Activated naive CD8-positive, alpha-beta T cell treated with anti-CD3 and anti-CD28 coated beads, Interleukin-2, amount 10 ng/mL, durations not matched to agents 7 days and 5 days (primary cell): Measurements from ENCODE around the gene GNAO1. TPM values are rescaled to one million over a fixed set of nuclear protein-coding genes. Genes with fewer than 3 reads are reported as not detected.

Experiments used
- ATAC-seq: fragments of 150-1000 bp; cut with Tn5 transposase; one replicate; pipeline ENCODE4 v1.10.0; 2021; ENCODE audit warnings: low read depth, moderate library complexity
- POLR2A ChIA-PET: fragments of 350-600 bp; sonication (Branson Sonifier 250); formaldehyde crosslinking; loops from one replicate; lab custom pipeline; 2021; ENCODE audit warnings: antibody characterized with exemption; lab: Charles Lee
- DNase-seq: peaks from one replicate; pipeline ENCODE4 v3.0.0; 2021
- H3K27ac Mint-ChIP-seq: one replicate; pipeline ENCODE4 v1.8.0; 2022; ENCODE audit warnings: mild to moderate bottlenecking, mixed read lengths
- H3K27me3 Mint-ChIP-seq: one replicate; pipeline ENCODE4 v1.8.0; 2022; ENCODE audit warnings: mild to moderate bottlenecking, moderate library complexity, mixed read lengths
- H3K36me3 Mint-ChIP-seq: one replicate; pipeline ENCODE4 v1.8.0; 2021; ENCODE audit warnings: mild to moderate bottlenecking, mixed read lengths
- H3K4me1 Mint-ChIP-seq: one replicate; pipeline ENCODE4 v1.8.0; 2021; ENCODE audit warnings: mixed read lengths
- H3K4me3 Mint-ChIP-seq: one replicate; pipeline ENCODE4 v1.8.0; 2022; ENCODE audit warnings: mild to moderate bottlenecking, moderate library complexity, mixed read lengths
- H3K9me3 Mint-ChIP-seq: one replicate; pipeline ENCODE4 v1.8.0; 2021; ENCODE audit warnings: mixed read lengths
- total RNA-seq, 2 experiments: library from RNA; stranded (reverse); gene quantifications; one replicate each; pipeline ENCODE4 v1.2.3, GENCODE V29; 2021

GNAO1 gene
- total RNA-seq, 2 experiments from 2014 or later: 5.7 to 6.7 TPM

DNA sequence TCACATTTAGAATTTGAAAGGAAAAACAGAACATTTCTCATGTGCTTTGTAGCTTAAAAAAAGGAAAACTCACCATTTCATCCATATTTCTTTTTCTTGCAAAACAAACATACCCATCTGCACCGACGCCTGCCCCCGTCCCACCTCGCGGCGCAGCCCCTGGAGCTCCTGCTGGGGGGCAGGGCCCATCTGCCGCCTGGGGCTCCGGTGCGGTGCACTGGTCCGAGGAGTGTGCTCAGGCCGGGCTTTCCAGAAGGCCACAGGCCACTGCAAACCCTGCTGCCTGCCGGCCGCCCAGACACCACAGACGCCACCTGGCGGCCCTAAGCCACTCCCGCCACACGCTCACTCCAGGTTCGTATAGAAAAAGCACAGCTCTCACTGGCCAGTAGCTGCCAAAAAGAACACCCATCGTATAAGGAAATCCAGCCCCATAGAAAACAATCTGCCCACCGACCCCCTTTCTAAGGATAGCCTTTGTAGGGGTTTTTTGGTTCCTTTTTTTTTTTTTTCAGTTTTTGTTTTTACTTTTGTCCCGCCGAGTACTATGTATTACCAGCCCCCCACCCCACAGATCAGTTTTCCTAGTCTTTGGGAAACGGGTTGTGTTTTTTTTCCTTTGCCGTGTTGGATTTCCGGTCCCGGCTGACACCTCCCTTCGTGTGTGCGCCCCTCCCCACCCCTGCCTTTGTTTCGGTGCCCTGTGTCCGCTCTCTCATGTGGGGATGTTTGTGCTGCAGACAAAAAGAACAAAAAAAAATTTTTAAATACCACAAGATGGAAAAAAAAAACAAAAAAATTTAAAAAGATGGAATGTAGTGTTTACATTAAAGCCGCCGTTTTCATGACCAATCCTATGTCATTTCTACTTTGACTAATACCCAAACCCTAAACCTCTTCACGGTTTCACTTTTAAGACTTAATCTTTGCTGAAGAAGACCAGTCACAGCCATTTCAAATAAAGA is 165.3 kb downstream of the GNAO1 start:
- POLR2A ChIA-PET: interaction anchor here (0.6 kb wide), 1 partner anchor 319 kb away, joined by 3 read pairs; no protein-coding TSS in a partner anchor
- peak overlapping the region; percentile 84 for H3K4me3 Mint-ChIP-seq
- peak; percentile 76 for DNase-seq
- H3K9me3 Mint-ChIP-seq: no peaks in the 10 kb centered on the region
- peak; percentile 81 for ATAC-seq
- H3K4me1 Mint-ChIP-seq: peaks cover 29% of the 10 kb centered on the region
- H3K36me3 Mint-ChIP-seq: no peaks in the 10 kb centered on the region
- H3K27ac Mint-ChIP-seq: peak overlapping the region; percentile 93
- no peaks in the 10 kb centered on the region for H3K27me3 Mint-ChIP-seq

DNA sequence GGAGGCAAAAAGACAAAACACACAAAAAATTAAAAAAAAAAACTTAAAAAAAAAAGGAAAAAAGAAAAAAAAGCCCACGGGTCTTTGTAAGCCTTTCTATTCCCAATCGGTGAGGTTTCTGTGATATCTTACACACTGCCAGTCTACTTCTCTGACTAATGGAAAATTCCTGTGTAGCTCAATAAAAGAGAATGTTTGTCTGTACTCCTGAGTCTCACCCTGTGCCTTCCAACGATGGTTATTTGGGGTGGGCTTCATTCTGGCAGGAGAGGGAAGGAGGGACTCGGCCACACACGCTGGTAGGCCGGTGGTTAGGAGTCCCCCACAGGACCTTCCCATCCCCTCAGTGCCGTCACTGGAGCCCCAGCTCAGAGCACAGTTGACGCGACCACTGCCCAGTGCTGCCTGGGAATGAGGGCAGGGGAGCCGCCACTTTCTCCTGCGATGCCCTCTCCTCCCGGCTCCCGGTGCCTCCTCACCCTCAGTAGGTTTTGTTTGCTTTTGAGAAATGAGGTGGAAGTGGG is 166.0 kb downstream of the GNAO1 start:
- Mint-ChIP-seq H3K4me1 (peaks cover 29% of the 10 kb centered on the region), H3K36me3 (peaks cover 5% of the 10 kb centered on the region), H3K9me3 (no peaks in the 10 kb centered on the region), H3K27me3 (no peaks in the 10 kb centered on the region), H3K27ac (peak overlapping the region; percentile 93), H3K4me3 (peak overlapping the region; percentile 84)
- POLR2A ChIA-PET: no interaction called here
- ATAC-seq (no peak), DNase-seq (peak; percentile 25)

DNA sequence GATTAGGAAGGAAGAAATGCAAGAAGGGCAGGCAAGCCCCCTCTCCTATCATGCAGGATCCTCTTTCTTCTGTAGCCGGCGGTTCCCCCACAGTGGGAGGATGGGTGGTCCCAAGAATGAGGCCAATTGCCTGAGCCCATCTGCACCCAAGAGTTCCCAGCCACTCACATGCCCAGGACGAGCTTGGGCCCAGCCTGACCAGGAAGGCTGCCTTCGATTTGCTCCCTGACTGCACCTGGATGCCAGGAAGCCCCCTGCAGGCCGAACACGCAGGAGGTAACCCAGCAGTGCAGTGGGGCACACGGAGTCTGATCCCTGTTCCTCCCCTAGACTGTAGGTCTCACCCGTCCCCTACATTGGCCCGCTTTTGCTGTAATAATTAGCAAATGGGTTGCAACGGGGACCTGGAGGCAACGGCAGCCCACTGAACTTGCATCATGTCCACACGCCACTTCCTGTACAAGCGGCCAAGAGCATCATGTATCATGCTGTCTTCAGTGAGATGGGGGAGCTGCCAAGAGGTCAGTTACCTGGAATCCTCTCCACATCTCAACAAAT is 166.6 kb downstream of the GNAO1 start:
- POLR2A ChIA-PET: no interaction called here
- ATAC-seq: no peak
- peak; percentile 31 for DNase-seq
- Mint-ChIP-seq H3K9me3 (no peaks in the 10 kb centered on the region), H3K4me1 (peaks cover 29% of the 10 kb centered on the region), H3K36me3 (peaks cover 6% of the 10 kb centered on the region), H3K27ac (peak overlapping the region; percentile 93), H3K27me3 (no peaks in the 10 kb centered on the region), H3K4me3 (peak overlapping the region; percentile 24)

DNA sequence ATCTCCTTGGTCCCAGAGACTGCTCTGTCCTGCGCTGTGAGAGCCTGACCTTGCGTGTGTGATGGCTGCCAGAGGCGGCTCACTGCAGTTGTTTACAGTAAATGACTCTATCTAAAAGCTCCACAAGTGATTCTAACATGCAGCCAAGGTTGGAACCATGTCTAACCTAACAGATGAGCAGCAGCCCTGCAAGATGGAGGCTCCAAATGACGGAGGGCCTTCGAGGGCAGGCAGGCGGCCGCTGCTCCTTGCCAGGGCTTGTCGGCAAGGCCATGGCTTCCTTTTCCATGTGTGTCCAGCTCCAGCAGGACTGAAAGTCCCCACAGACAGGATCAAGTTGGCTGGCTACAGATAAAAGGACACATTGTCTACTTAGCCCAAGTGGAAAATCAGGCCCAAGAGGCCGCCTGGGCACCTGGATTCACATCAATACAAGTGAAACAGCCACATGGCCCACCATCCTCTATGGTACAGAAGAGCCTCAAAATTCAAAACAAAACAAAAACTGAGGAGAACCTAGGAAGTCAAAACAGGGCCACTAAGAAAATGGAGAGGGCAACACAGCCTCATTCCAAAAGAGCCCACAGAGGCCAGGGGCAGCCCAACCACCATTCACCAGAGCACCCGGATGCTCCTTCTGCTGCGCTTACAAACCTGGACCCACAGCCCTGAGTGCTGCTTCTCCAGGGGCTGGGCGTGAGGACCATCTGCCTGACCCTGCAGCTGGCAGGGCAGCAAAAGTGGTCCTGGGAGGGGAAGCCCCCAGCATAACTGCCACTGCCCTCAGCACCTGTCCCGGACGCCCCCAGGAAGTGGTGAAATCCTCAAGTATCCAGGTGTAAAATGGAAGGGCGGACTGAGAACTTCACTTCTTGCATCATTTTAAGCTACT is 169.1 kb downstream of the GNAO1 start:
- peaks cover 6% of the 10 kb centered on the region for H3K36me3 Mint-ChIP-seq
- ATAC-seq: no peak
- no peak overlapping the region for H3K4me3 Mint-ChIP-seq
- H3K27ac Mint-ChIP-seq: no peak overlapping the region
- peaks cover 25% of the 10 kb centered on the region for H3K4me1 Mint-ChIP-seq
- POLR2A ChIA-PET: interaction anchor here (0.6 to 1.5 kb wide), 2 partner anchors 11 to 139 kb away, joined by 3 read pairs; no protein-coding TSS in a partner anchor
- H3K9me3 Mint-ChIP-seq: no peaks in the 10 kb centered on the region
- no peaks in the 10 kb centered on the region for H3K27me3 Mint-ChIP-seq
- DNase-seq: no peak

DNA sequence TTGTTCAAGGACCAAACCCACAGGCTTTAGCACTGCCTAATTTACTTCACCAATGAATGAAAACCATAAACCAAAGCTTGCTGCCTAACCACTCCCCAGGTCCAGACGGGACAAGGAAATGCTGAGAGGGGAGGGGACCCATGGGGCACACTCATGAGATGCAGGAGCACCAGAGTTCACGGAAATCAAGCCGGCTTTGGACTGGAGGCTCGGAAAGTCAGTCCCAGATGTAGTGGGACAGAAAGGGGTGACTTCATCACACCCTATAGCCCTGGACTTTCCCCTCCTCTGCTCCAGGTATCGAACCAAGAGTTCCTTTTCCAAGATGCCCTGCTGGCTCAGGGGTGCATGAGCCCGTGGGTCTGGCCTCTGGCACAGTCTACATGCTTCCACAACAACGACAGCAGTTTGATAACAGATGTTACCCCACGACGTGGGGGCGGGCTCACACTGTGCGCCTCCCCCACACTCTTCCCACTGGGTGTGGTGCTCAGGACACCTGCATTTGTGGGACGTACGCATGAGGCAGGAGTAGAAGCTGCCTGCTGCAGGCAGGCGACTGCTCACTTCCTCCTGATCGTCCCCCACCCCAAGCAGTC is 170.9 kb downstream of the GNAO1 start:
- H3K4me3 Mint-ChIP-seq: no peak overlapping the region
- POLR2A ChIA-PET: no interaction called here

DNA sequence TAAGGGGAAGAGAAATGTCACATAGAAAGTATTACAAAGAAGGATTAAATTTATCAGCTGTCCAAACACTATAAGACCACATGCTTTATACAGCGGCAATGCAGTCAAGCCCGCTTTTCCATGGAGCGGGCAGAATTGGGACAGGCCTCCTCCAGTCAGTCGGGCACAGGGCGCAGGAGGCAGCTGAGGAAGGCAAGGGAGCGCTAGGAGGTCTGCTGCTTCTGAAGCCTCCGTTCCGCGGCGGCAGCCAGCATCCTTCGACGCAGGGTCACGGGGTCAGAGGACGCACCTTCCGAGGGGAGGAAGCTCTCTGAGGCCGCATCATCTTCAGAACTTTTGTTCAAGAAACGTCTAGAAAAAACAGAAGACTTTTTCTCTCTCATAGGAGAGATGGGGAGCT is 171.4 kb downstream of the GNAO1 start:
- POLR2A ChIA-PET: interaction anchor here (0.7 kb wide), 1 partner anchor 19 kb away, joined by 4 read pairs; no protein-coding TSS in a partner anchor
- ATAC-seq: no peak
- Mint-ChIP-seq H3K36me3 (peaks cover 10% of the 10 kb centered on the region), H3K9me3 (no peaks in the 10 kb centered on the region), H3K27me3 (no peaks in the 10 kb centered on the region), H3K27ac (no peak overlapping the region), H3K4me3 (no peak overlapping the region), H3K4me1 (peaks cover 15% of the 10 kb centered on the region)
- DNase-seq: no peak

More for the DNA sequence above, 170.9 kb downstream of the GNAO1 start:
- Mint-ChIP-seq H3K36me3 (peaks cover 8% of the 10 kb centered on the region), H3K27ac (no peak overlapping the region), H3K27me3 (no peaks in the 10 kb centered on the region), H3K4me1 (peaks cover 15% of the 10 kb centered on the region), H3K9me3 (no peaks in the 10 kb centered on the region)
- ATAC-seq (no peak), DNase-seq (no peak)

DNA sequence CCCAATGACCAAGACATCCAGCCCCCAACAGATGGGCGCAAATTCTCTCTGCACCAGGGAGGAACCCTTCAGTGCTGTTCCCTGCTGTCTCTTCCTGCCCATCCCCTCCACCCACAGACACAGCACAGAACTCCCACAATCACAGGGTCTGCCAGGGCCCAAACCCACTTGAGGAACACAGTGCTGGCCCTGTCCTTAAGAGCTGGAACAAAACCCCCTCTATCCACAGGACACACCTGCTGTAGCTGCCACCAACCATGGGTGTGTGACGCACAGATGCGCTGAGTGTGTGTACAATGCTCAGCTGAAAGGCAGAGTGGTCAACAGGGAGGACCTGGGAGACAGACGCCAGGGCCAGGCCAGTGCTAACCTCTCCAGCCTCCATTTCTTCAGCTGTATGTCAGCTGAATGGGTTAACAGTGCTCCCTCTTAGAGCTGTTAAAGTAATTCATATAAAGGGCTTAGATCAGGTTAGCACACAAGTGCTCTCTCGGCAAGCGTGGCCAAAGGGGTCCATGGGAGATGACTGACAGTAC is 172.0 kb downstream of the GNAO1 start:
- peaks cover 10% of the 10 kb centered on the region for H3K36me3 Mint-ChIP-seq
- H3K4me3 Mint-ChIP-seq: no peak overlapping the region
- DNase-seq (no peak), ATAC-seq (no peak)
- POLR2A ChIA-PET: interaction anchor here (0.7 kb wide), 1 partner anchor 19 kb away, joined by 4 read pairs; no protein-coding TSS in a partner anchor
- H3K9me3 Mint-ChIP-seq: no peaks in the 10 kb centered on the region
- peaks cover 12% of the 10 kb centered on the region for H3K4me1 Mint-ChIP-seq
- H3K27me3 Mint-ChIP-seq: no peaks in the 10 kb centered on the region
- H3K27ac Mint-ChIP-seq: no peak overlapping the region

DNA sequence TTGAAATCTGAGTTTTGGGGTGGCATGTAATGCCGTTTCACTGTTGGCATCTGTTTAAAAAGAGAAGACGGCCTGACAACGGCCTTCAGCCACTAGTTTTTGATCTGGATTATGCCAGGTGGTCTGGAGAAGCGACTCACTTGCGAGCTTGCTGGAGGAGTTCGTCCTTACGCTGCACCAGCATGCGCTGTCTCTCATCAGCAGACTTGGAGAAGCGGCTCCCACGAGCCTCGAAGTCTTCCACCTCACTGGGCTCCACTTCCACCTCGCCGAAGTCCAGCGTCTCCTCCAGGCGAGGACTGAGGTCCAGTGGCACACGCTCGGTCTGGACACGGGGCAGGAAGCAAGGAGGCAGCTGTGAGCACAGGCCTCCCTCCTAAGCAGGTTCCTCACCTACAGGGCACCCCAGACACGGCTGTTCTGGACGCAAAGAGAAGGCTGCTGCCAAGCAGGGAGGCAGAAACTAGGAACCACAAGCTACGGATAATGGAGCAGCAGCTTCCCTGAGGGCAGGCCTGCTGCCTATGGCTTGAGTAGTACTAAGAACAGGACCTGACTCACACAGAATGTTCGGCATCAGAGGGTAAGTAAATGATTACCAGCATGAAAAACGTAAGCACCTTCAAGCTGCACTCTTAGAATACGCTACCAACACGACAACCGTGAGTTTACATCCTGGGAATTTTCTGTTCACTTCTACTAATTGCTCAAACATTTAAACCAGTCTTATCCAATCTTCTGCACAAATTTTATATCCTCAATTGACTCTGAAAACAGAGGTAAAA is 172.7 kb downstream of the GNAO1 start:
- POLR2A ChIA-PET: no interaction called here
- Mint-ChIP-seq H3K27ac (no peak overlapping the region), H3K4me1 (peaks cover 7% of the 10 kb centered on the region), H3K9me3 (no peaks in the 10 kb centered on the region), H3K36me3 (peaks cover 14% of the 10 kb centered on the region), H3K27me3 (no peaks in the 10 kb centered on the region), H3K4me3 (no peak overlapping the region)
- no peak for DNase-seq
- no peak for ATAC-seq

DNA sequence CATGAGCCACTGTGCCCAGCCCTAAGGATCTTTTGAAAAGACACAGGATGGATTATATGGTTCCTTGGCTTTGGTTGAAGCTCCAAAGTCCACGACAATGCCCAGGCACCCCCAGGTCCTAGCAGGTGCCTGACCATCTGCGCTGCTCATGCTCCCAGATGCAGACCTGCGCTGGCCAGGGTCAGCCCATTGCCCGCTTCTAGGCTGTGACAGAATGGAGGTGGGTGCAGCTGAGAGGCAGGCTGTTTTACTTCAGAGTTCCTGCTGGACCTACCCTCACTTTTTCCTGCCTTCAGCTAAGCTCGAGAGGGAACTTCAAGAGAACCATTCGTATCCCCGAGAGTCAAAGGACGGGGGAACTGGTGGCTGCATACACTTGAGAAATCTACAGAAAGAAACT is 173.6 kb downstream of the GNAO1 start:
- no peak for ATAC-seq
- POLR2A ChIA-PET: no interaction called here
- H3K4me3 Mint-ChIP-seq: no peak overlapping the region
- H3K36me3 Mint-ChIP-seq: peaks cover 14% of the 10 kb centered on the region
- no peak for DNase-seq
- H3K9me3 Mint-ChIP-seq: no peaks in the 10 kb centered on the region
- no peaks in the 10 kb centered on the region for H3K27me3 Mint-ChIP-seq
- H3K27ac Mint-ChIP-seq: no peak overlapping the region
- peaks cover 2% of the 10 kb centered on the region for H3K4me1 Mint-ChIP-seq

DNA sequence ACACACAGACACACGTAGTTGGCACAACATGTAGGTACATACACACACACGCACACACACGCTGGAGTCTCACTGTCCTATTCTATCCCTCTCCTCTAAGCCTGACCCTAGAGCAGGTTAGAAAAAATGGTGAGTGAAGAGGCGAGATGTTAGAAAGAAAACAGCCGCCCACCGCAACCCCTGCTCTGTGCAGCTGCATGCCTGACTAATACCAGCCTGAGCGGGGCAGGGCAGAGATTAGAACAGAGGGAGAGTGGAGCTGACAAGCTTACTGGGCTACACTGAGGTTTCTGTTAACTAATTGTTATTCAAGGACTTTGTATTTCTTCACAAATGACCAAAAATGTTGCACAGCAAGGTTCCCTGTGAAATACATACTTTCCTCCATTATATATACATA is 174.3 kb downstream of the GNAO1 start:
- no peak for DNase-seq

DNA sequence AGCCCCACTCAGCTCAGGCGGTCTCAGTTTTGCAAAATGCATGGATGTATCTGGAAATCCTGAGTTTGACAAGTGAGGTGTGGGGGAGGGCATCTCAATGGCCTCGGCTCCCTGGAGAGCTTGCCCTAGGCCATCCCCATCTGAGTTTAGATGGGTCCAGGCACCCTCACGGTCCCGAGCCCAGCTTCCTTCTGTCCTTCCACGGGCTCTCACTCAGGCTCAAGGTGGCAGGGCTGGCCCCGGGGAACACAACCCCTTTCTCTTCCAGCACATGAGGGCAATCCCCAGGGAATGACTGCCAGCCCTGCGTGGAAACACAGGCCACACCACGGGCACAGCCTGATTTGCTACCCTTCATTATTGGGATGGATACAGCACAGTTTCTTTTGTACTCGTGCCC is 175.7 kb downstream of the GNAO1 start:
- POLR2A ChIA-PET: no interaction called here
- Mint-ChIP-seq H3K27me3 (no peaks in the 10 kb centered on the region), H3K27ac (no peak overlapping the region), H3K36me3 (peaks cover 15% of the 10 kb centered on the region), H3K9me3 (no peaks in the 10 kb centered on the region), H3K4me1 (peaks cover 4% of the 10 kb centered on the region), H3K4me3 (no peak overlapping the region)
- no peak for DNase-seq
- ATAC-seq: no peak

More for the DNA sequence above, 174.3 kb downstream of the GNAO1 start:
- no peak overlapping the region for H3K4me3 Mint-ChIP-seq
- no peak overlapping the region for H3K27ac Mint-ChIP-seq
- no peak for ATAC-seq
- H3K9me3 Mint-ChIP-seq: no peaks in the 10 kb centered on the region
- POLR2A ChIA-PET: no interaction called here
- peaks cover 3% of the 10 kb centered on the region for H3K4me1 Mint-ChIP-seq
- no peaks in the 10 kb centered on the region for H3K27me3 Mint-ChIP-seq
- H3K36me3 Mint-ChIP-seq: peaks cover 16% of the 10 kb centered on the region

DNA sequence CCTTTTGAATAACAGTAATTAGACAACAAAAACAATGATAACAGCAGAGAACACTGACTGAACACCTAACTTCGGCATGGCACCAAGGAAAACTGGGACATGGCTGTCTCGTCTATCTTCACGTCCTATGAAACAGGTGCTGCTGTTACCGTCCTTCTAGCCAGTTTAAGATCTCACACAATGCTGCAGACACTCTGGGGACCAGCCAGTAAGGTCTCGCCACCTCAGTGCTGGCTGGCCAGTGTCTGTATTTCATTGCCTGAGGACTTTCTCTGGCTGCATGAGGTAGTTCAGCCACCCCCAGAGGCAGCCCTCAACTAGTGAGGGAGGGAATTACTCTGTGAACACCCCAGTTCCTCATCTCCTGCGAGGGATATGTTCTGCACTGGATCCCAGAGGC is 176.5 kb downstream of the GNAO1 start:
- H3K9me3 Mint-ChIP-seq: no peaks in the 10 kb centered on the region
- no peak overlapping the region for H3K27ac Mint-ChIP-seq
- POLR2A ChIA-PET: no interaction called here
- H3K4me1 Mint-ChIP-seq: peaks cover 11% of the 10 kb centered on the region
- ATAC-seq (no peak), DNase-seq (no peak)
- H3K27me3 Mint-ChIP-seq: no peaks in the 10 kb centered on the region
- peaks cover 10% of the 10 kb centered on the region for H3K36me3 Mint-ChIP-seq
- no peak overlapping the region for H3K4me3 Mint-ChIP-seq
